ENCODE results near the gene RFX4.

DNA sequence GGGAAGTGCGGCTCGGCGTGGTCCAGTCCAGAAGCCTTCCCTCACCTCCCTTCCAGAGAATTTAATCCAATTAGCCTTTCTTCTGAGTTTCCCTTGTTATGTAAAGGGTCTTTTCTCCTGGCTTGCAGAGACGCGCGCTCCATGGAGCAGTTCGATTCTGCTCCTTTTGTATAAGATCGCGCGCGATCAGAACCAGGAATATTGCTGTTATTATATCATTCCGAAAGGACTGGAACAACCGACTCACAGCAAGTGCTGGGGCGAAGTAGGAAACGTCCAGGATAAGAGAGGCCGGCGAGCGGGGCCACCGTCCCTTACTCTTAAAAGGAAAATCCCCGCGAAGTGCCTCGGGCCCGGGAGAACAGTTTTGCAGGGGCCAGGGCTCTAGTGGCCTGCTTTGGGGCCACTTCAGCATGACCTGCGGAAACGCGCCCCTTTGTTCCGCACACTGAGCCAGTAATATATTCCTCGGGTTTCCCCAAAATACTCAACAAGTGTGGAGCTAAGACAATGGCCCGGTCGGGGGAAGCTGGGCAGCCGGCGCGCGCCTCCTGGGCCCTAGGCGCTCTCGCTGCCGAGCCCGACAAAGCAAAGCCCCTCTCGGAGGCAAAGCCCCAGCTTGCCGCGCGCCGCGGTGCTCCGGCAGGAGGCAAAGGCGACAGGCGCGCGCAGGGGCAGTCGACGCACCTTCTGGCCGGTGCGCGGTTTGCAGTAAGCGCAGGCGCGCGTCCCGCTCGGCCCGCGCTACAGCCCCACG is 2.9 kb downstream of the RFX4 start:
- TF ChIP-seq PAX5 (IDR thresholded peaks at IDR 0.05; ENCODE audit: insufficient read depth, low read length, severe bottlenecking) (no peak), POLR2A (IDR thresholded peaks at IDR 0.05; ENCODE audit: low read depth, low read length) (no peak), POLR2AphosphoS5 (IDR thresholded peaks at IDR 0.05; ENCODE audit: low read depth, low read length) (no peak), TAF1 (IDR thresholded peaks at IDR 0.05; ENCODE audit: low read depth, low read length) (no peak), SPI1 (IDR thresholded peaks at IDR 0.05; ENCODE audit: low read depth, low read length) (no peak)
